Tibial nerve (tissue), 3 donors: ENCODE data around the gene ETFA.

Experiments
- POLR2A ChIP-seq, 2 donors: fragments of 450-650 bp; IDR thresholded peaks; one replicate each; pipeline ENCODE4 v1.6.1; 2017; ENCODE audit warnings: antibody characterized with exemption in 2 of 2, mild to moderate bottlenecking in 2 of 2, moderate library complexity in 2 of 2
- TF ChIP-seq, protein P1 (sequence below), 5 experiments: fragments of 200-600 bp in 3 of 5; fragments of 450-650 bp in 2 of 5; sonication (generic) in 3 of 5; IDR thresholded peaks; one replicate each; pipeline ENCODE4 v1.5.1; 2016 to 2019; ENCODE audit warnings: antibody characterized with exemption in 5 of 5, mild to moderate bottlenecking in 3 of 5, moderate library complexity in 2 of 5

DNA sequence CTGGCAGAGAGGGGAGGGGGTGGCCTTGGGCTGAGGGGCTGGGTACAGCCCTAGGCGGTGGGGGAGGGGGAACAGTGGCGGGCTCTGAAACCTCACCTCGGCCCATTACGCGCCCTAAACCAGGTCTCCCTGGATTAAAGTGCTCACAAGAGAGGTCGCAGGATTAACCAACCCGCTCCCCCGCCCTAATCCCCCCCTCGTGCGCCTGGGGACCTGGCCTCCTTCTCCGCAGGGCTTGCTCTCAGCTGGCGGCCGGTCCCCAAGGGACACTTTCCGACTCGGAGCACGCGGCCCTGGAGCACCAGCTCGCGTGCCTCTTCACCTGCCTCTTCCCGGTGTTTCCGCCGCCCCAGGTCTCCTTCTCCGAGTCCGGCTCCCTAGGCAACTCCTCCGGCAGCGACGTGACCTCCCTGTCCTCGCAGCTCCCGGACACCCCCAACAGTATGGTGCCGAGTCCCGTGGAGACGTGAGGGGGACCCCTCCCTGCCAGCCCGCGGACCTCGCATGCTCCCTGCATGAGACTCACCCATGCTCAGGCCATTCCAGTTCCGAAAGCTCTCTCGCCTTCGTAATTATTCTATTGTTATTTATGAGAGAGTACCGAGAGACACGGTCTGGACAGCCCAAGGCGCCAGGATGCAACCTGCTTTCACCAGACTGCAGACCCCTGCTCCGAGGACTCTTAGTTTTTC is 30.2 kb upstream of the ETFA start:
- TF ChIP-seq, protein P1, sequence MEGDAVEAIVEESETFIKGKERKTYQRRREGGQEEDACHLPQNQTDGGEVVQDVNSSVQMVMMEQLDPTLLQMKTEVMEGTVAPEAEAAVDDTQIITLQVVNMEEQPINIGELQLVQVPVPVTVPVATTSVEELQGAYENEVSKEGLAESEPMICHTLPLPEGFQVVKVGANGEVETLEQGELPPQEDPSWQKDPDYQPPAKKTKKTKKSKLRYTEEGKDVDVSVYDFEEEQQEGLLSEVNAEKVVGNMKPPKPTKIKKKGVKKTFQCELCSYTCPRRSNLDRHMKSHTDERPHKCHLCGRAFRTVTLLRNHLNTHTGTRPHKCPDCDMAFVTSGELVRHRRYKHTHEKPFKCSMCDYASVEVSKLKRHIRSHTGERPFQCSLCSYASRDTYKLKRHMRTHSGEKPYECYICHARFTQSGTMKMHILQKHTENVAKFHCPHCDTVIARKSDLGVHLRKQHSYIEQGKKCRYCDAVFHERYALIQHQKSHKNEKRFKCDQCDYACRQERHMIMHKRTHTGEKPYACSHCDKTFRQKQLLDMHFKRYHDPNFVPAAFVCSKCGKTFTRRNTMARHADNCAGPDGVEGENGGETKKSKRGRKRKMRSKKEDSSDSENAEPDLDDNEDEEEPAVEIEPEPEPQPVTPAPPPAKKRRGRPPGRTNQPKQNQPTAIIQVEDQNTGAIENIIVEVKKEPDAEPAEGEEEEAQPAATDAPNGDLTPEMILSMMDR (IDR thresholded peaks at IDR 0.05), result no peak
- TF ChIP-seq POLR2A (IDR thresholded peaks at IDR 0.05), result no peak
